SJSA1 (cell line): ENCODE measurements around the gene KRTAP5-3. TPM values are rescaled to one million over a fixed set of nuclear protein-coding genes. Genes with fewer than 3 reads are reported as not detected.

Experiments used
- DNase-seq, 2 experiments: peaks; one replicate each; pipeline ENCODE4 v3.0.0-alpha.2; 2015 to 2020; ENCODE audit warnings: low spot score in 2 of 2, low read depth in 1 of 2
- H3K27ac ChIP-seq: fragments of 250-450 bp; sonication (Bioruptor Pico); 2 replicates; pipeline ENCODE4 v1.5.1; 2020; ENCODE audit warnings: mild to moderate bottlenecking, moderate library complexity
- H3K27me3 ChIP-seq: fragments of 250-450 bp; sonication (Bioruptor Pico); replicated peaks from 2 replicates; pipeline ENCODE4 v1.5.1; 2020; ENCODE audit warnings: mild to moderate bottlenecking, moderate library complexity
- H3K36me3 ChIP-seq: fragments of 250-450 bp; sonication (Bioruptor Pico); 2 replicates; pipeline ENCODE4 v1.5.1; 2020; ENCODE audit warnings: mild to moderate bottlenecking
- H3K4me1 ChIP-seq: fragments of 250-450 bp; sonication (Bioruptor Pico); replicated peaks from 2 replicates; pipeline ENCODE4 v1.6.1; 2021; ENCODE audit warnings: mild to moderate bottlenecking
- H3K4me3 ChIP-seq: fragments of 250-450 bp; sonication (Bioruptor Pico); 2 replicates; pipeline ENCODE4 v1.5.1; 2020; ENCODE audit warnings: mild to moderate bottlenecking
- H3K9me3 ChIP-seq: fragments of 250-450 bp; sonication (Bioruptor Pico); replicated peaks from 2 replicates; pipeline ENCODE4 v1.5.1; 2020; ENCODE audit warnings: mild to moderate bottlenecking
- total RNA-seq: library from RNA; depleted of rRNA; stranded (reverse); fragments of >200 nt; shearing (Covaris generic); gene quantifications from 2 replicates; pipeline ENCODE4 v1.2.3, GENCODE V29; 2014

KRTAP5-3 gene
- total RNA-seq, 1 experiment from 2014 or later = not detected

- no peaks in the 10 kb centered on the region for H3K27me3 ChIP-seq
Measured at GRCh38 chr11:1637628-1638027, 29.4 kb upstream of the KRTAP5-3 start.

GRCh38 chr11:1636291-1636950 lies 28.2 kb upstream of the KRTAP5-3 start:
- Histone ChIP-seq H3K27me3 (no peaks in the 10 kb centered on the region), H3K36me3 (no peaks in the 10 kb centered on the region), H3K4me1 (no peaks in the 10 kb centered on the region), H3K27ac (no peak overlapping the region), H3K4me3 (no peak overlapping the region), H3K9me3 (no peaks in the 10 kb centered on the region)
- no peak for DNase-seq

More at GRCh38 chr11:1637628-1638027, 29.4 kb upstream of the KRTAP5-3 start:
- H3K36me3 ChIP-seq = no peaks in the 10 kb centered on the region
- H3K4me3 ChIP-seq = no peak overlapping the region
- H3K27ac ChIP-seq = no peak overlapping the region
- H3K9me3 ChIP-seq = no peaks in the 10 kb centered on the region
- H3K4me1 ChIP-seq = no peaks in the 10 kb centered on the region
- no peak for DNase-seq

DNA sequence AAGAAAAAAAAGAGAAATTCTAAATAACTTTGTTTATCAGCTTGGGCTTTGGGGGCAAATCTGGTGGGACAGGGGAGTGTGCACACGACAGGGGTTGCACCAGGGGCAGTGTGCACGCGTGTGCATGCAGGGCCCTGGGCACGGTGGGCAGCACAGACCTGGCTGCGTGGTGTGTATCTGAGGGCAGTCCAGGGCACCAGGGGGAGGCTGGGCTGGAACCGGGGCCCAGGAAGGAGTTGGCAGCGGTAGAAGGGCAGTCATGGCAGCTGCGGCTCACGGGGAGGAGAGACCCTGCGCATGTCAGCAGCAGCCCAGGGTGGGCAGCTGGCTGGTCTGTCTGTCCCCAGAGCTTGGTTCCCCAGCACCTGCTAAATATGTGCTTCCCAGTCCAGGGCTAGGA lies 25.6 kb upstream of the KRTAP5-3 start:
- Histone ChIP-seq H3K4me1 (no peaks in the 10 kb centered on the region), H3K36me3 (no peaks in the 10 kb centered on the region), H3K27me3 (no peaks in the 10 kb centered on the region), H3K27ac (no peak overlapping the region), H3K9me3 (no peaks in the 10 kb centered on the region), H3K4me3 (no peak overlapping the region)
- DNase-seq = no peak

DNA sequence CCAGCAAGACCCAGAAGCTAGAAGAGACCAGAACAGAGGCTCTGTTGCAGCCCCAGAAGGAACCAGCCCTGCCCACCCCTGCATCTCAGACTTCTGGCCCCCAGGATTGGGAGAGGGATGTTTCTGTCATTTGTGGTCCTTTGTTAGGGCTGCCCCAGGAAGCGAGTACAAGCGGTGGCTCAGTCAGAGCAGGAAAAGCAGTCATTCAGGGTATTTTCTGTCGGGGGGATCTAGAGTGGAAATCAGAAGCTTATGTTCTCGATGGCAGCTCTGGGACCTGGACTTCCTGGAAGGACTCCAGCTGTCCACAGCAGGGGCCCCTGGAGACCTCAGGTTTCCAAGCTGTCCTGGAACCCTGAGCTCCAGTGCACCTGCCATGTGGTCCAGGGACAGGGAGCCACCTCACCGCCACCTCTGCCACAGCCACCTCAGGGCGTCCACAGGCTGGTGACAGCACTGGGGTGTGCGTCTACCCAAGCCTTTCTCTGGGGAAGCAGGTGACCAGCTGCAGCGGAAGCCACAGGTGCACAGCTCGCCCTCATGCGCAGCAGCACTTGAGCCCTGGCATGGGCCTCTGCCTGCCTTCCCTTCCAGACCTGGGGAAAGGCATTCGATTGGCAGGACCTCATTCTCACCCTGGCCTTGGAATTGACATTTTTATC lies 23.9 kb upstream of the KRTAP5-3 start:
- Histone ChIP-seq H3K36me3 (no peaks in the 10 kb centered on the region), H3K4me1 (no peaks in the 10 kb centered on the region), H3K9me3 (no peaks in the 10 kb centered on the region), H3K4me3 (no peak overlapping the region), H3K27ac (no peak overlapping the region), H3K27me3 (no peaks in the 10 kb centered on the region; the same call in 1 of the 2 replicates)
- no peak for DNase-seq

DNA sequence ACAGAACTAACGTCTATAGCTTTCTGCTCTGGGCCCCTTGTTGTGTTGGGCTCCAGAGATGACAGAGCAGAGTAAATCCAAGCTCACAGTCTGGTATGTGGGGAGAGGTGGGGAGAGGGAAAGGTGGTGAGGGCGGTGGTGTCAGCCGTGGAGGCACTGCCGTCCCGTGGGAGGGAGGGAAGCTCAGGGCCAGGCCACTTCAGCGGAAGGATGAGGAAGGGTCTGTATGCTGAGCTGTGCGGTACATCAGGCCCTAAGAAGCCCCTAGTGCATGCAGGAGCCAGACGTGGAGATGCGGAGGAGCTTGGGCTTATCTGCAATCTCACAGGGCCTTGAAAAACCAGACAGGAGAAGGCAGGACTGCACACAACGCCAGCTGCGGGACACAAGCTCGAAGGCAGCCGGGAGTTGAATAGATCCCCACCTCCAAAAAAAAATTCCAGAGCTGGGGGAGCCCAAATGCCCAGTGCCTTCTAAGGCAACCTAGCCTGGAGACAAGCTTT lies 22.9 kb upstream of the KRTAP5-3 start:
- H3K4me1 ChIP-seq = no peaks in the 10 kb centered on the region
- no peak for DNase-seq
- no peaks in the 10 kb centered on the region for H3K9me3 ChIP-seq
- no peak overlapping the region for H3K27ac ChIP-seq
- no peaks in the 10 kb centered on the region; the same call in 1 of the 2 replicates for H3K27me3 ChIP-seq
- H3K36me3 ChIP-seq = no peaks in the 10 kb centered on the region
- no peak overlapping the region for H3K4me3 ChIP-seq

GRCh38 chr11:1630271-1630670 lies 22.0 kb upstream of the KRTAP5-3 start:
- no peak for DNase-seq
- Histone ChIP-seq H3K9me3 (no peaks in the 10 kb centered on the region), H3K27ac (no peak overlapping the region), H3K27me3 (no peaks in the 10 kb centered on the region; the same call in 1 of the 2 replicates), H3K4me1 (no peaks in the 10 kb centered on the region), H3K36me3 (no peaks in the 10 kb centered on the region), H3K4me3 (no peak overlapping the region)

- H3K36me3 ChIP-seq = no peaks in the 10 kb centered on the region
- no peaks in the 10 kb centered on the region for H3K4me1 ChIP-seq
- no peak for DNase-seq
- no peaks in the 10 kb centered on the region; the same call in 1 of the 2 replicates for H3K27me3 ChIP-seq
- H3K4me3 ChIP-seq = no peak within 1 kb of the TSS
- no peaks in the 10 kb centered on the region for H3K9me3 ChIP-seq
- no peak within 1 kb of the TSS for H3K27ac ChIP-seq
Measured at GRCh38 chr11:1629326-1630185, 21.3 kb upstream of the KRTAP5-3 start, which contains the start of gene KRTAP5-5. Gene KRTAP5-5, plus strand, starts transcription at chr11:1629775. Its CDS starts 66 bp downstream, at chr11:1629841.

DNA sequence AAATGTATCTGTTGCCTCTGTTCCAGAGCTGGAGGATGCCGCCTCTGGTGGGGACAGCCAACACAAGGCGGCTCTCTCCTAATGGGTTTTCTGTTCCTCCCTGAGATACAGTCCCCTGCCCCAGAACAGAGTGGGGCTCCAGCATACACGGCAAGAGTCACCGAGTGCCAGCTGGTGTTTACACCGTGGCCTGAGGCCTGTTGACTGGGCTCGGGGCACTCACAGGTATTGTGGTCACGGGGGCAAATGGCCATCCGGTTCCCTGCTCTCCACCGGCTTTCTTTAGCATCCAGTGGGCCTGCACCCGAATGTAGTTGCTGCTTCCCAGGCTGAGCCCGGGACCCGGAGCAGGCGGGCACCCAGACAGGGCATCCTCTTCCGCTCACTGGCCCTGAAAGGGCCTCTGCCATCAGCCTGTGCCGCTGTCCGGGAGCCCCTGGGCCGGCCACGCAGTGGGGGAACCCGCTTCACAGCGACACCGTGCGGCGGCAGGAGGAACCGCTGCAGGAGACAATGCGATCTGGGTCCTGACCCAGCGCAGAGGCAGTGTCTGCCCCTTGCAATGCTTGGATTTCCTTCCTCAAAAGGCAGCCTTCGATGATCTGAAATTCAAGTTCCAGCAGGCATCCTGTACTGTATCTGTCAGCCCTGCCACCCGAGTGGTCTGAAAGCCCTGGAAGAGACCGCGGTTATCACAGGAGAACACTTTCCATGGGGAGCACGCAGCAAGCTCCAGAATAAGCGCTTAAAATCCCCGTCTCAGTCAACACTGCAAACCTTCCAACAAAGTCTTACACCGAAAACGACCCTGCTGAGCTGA lies 20.5 kb upstream of the KRTAP5-3 start:
- H3K9me3 ChIP-seq = no peaks in the 10 kb centered on the region
- no peaks in the 10 kb centered on the region; the same call in 1 of the 2 replicates for H3K27me3 ChIP-seq
- no peak for DNase-seq
- no peaks in the 10 kb centered on the region for H3K36me3 ChIP-seq
- H3K4me3 ChIP-seq = no peak overlapping the region
- H3K4me1 ChIP-seq = no peaks in the 10 kb centered on the region
- H3K27ac ChIP-seq = no peak overlapping the region

DNA sequence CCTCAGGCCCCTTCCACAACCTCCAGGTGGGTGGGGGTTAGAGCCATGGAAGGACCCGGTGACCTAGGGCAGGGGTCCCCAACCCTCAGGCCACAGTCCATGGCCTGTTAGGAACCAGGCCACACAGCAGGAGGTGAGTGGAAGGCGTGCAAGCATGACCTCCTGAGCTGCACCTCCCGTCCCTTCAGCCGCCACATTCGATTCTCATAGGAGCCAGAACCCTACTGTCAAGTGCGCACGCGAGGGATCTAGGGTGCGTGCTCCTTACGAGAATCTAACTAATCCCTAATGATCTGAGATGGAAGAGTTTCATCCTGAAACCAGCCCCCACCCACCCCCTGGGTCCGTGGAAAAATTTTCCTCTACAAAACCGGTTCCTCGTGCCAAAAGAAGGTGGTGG lies 17.3 kb upstream of the KRTAP5-3 start:
- DNase-seq = no peak
- Histone ChIP-seq H3K4me1 (no peaks in the 10 kb centered on the region), H3K36me3 (no peaks in the 10 kb centered on the region), H3K27me3 (no peaks in the 10 kb centered on the region; the same call in 1 of the 2 replicates), H3K27ac (no peak overlapping the region), H3K9me3 (no peaks in the 10 kb centered on the region), H3K4me3 (no peak overlapping the region)

- H3K4me3 ChIP-seq = no peak overlapping the region
- no peaks in the 10 kb centered on the region for H3K4me1 ChIP-seq
- no peak for DNase-seq
- no peaks in the 10 kb centered on the region for H3K36me3 ChIP-seq
- H3K27ac ChIP-seq = no peak overlapping the region
- no peaks in the 10 kb centered on the region; the same call in 1 of the 2 replicates for H3K27me3 ChIP-seq
- H3K9me3 ChIP-seq = no peaks in the 10 kb centered on the region
Measured at GRCh38 chr11:1624621-1625020, 16.4 kb upstream of the KRTAP5-3 start.

DNA sequence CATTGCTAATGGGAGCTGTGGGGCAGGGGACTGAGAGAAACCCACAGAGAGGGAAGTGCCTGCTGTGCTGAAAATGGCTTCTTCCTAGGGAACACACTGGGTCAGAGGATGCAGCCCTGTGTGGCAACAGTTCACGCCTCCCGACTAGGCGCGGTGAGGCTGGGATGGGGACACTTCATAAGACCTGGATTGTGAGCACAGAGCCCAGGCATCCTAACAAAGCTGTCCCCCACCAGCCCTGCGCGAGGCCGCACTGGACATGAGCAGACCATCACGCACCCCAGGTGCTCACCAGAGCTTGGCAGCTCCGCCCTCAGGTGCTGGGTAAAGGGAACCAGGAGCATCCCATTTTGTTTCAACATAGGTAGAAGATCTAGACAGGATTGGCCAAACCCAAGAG lies 15.5 kb upstream of the KRTAP5-3 start:
- no peaks in the 10 kb centered on the region for H3K4me1 ChIP-seq
- H3K9me3 ChIP-seq = no peaks in the 10 kb centered on the region
- DNase-seq = no peak
- no peaks in the 10 kb centered on the region for H3K36me3 ChIP-seq
- no peaks in the 10 kb centered on the region; the same call in 1 of the 2 replicates for H3K27me3 ChIP-seq
- H3K4me3 ChIP-seq = no peak overlapping the region
- no peak overlapping the region for H3K27ac ChIP-seq

DNA sequence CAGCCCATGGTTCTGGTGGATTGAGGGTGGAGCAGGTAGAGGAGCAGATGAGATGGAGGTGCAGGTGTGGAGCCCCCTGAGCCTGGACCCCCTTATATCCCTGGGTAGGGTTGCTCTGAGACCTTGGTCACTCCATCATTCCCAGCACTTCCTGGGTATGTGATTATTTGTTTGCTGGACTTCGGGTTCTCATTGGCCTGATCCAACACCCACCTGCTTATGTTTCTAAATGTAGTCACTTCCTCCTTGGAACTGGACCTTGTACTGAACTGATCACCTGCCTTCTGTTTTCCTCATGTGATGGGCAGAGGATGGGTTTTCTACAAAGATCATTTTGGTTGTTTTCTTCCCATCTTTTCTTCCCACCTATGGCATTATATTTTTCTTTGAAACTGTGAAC lies 13.8 kb upstream of the KRTAP5-3 start, which contains the start of gene KRTAP5-4:
Gene KRTAP5-4 (minus strand): TSS at position 53 of the 400 bp plus-strand sequence. CDS start 45 bp downstream, at position 8.
- no peak for DNase-seq
- no peaks in the 10 kb centered on the region for H3K27me3 ChIP-seq

GRCh38 chr11:1619449-1619848 lies 11.2 kb upstream of the KRTAP5-3 start:
- DNase-seq = no peak
- Histone ChIP-seq H3K27ac (no peak overlapping the region), H3K27me3 (no peaks in the 10 kb centered on the region), H3K36me3 (no peaks in the 10 kb centered on the region), H3K4me3 (no peak overlapping the region), H3K9me3 (no peaks in the 10 kb centered on the region), H3K4me1 (no peaks in the 10 kb centered on the region)

More for the DNA sequence above, 13.8 kb upstream of the KRTAP5-3 start, which contains the start of gene KRTAP5-4:
- Histone ChIP-seq H3K9me3 (no peaks in the 10 kb centered on the region), H3K4me1 (no peaks in the 10 kb centered on the region), H3K4me3 (no peak within 1 kb of the TSS), H3K27ac (no peak within 1 kb of the TSS), H3K36me3 (no peaks in the 10 kb centered on the region)
